SK-N-SH (cell line): ENCODE measurements around the gene SLC24A3. TPM values are rescaled to one million over a fixed set of nuclear protein-coding genes. Genes with fewer than 3 reads are reported as not detected.

Experiments used
- CTCF ChIA-PET: fragments of 300-600, 350-600 bp; formaldehyde crosslinking; extraction: SDS; loops from one replicate; lab custom pipeline; 2021; lab: Yijun Ruan, JAX
- POLR2A ChIA-PET: fragments of 350-600 bp; sonication (Branson Sonifier 250); formaldehyde crosslinking; extraction: SDS; loops from one replicate; lab custom pipeline; 2020; ENCODE audit warnings: antibody characterized with exemption, inconsistent platforms; lab: Yijun Ruan, JAX
- DNase-seq: peaks from one replicate; pipeline ENCODE4 v3.0.0; 2012
- H2AFZ ChIP-seq: fragments of 200-600 bp; sonication (generic); 2 replicates; pipeline ENCODE4 v1.8.1; 2016; ENCODE audit warnings: antibody characterized with exemption, mild to moderate bottlenecking, low read depth
- H3F3A ChIP-seq: fragments of 200-600 bp; sonication (generic); replicated peaks from 2 replicates; pipeline ENCODE3; 2016; ENCODE audit warnings: antibody characterized with exemption, mild to moderate bottlenecking; ENCODE audit not compliant: insufficient read depth
- H3K27ac ChIP-seq, 2 experiments: fragments of 200-500 bp in 1 of 2; fragments of 200-600 bp in 1 of 2; sonication (Bioruptor generic) in 1 of 2; sonication (generic), shearing (Covaris generic) in 1 of 2; 2 replicates each; pipeline versions ENCODE4 v1.5.1 to v1.6.1; 2014 to 2016; ENCODE audit warnings: low read depth in 2 of 2, inconsistent platforms in 1 of 2, low read length in 1 of 2, mild to moderate bottlenecking in 1 of 2, mixed read lengths in 1 of 2
- H3K27me3 ChIP-seq: fragments of 200-600 bp; sonication (generic), shearing (Covaris generic); 2 replicates; pipeline ENCODE4 v1.6.1; 2016; ENCODE audit warnings: mixed run types; ENCODE audit not compliant: insufficient read depth
- H3K36me3 ChIP-seq, 2 experiments: fragments of 200-500 bp in 1 of 2; fragments of 200-600 bp in 1 of 2; sonication (Bioruptor generic) in 1 of 2; sonication (generic) in 1 of 2; replicated peaks in 1 of 2; 2 replicates each; pipeline versions ENCODE3 to v1.5.1; 2014 to 2016; ENCODE audit warnings: low read length in 1 of 2, mild to moderate bottlenecking in 1 of 2; ENCODE audit not compliant: insufficient read depth in 2 of 2, control insufficient read depth in 1 of 2
- H3K4me1 ChIP-seq, 2 experiments: fragments of 200-500 bp in 1 of 2; fragments of 200-600 bp in 1 of 2; sonication (Bioruptor generic) in 1 of 2; sonication (generic), shearing (Covaris generic) in 1 of 2; 2 replicates each; pipeline versions ENCODE4 v1.5.1 to v1.6.1; 2014 to 2016; ENCODE audit warnings: low read depth in 1 of 2, low read length in 1 of 2, mixed run types in 1 of 2; ENCODE audit not compliant: insufficient read depth in 2 of 2, control insufficient read depth in 1 of 2
- H3K4me2 ChIP-seq: fragments of 200-600 bp; sonication (generic), shearing (Covaris generic); 2 replicates; pipeline ENCODE4 v1.6.1; 2017; ENCODE audit warnings: mixed run types
- H3K4me3 ChIP-seq, 2 experiments: fragments of 200-500 bp in 1 of 2; fragments of 200-600 bp in 1 of 2; sonication (Bioruptor generic) in 1 of 2; sonication (generic), shearing (Covaris generic) in 1 of 2; 2 replicates each; pipeline versions ENCODE4 v1.5.1 to v1.8.1; 2014 to 2016; ENCODE audit warnings: low read depth in 2 of 2, inconsistent platforms in 1 of 2, low read length in 1 of 2, mild to moderate bottlenecking in 1 of 2, mixed read lengths in 1 of 2, moderate library complexity in 1 of 2
- H3K79me2 ChIP-seq: fragments of 200-600 bp; sonication (generic); 2 replicates; pipeline ENCODE4 v1.8.1; 2017; ENCODE audit warnings: mild to moderate bottlenecking; ENCODE audit not compliant: insufficient read depth
- H3K9ac ChIP-seq: fragments of 200-600 bp; sonication (generic); 2 replicates; pipeline ENCODE4 v1.6.1; 2017; ENCODE audit warnings: mixed run types
- H3K9me2 ChIP-seq: fragments of 200-600 bp; sonication (generic); 2 replicates; pipeline ENCODE4 v1.6.1; 2017; ENCODE audit warnings: mixed run types
- H3K9me3 ChIP-seq: fragments of 200-600 bp; sonication (generic); 2 replicates; pipeline ENCODE4 v1.6.1; 2017; ENCODE audit warnings: mixed run types, mild to moderate bottlenecking, moderate library complexity
- H4K20me1 ChIP-seq: fragments of 200-600 bp; sonication (generic); 2 replicates; pipeline ENCODE4 v1.6.1; 2017; ENCODE audit warnings: mild to moderate bottlenecking, mixed run types; ENCODE audit not compliant: insufficient read depth
- CHD2 ChIP-seq: fragments of 150-350 bp; IDR thresholded peaks from 2 replicates; pipeline ENCODE4 v1.6.1; 2018; ENCODE audit warnings: low read length; ENCODE audit not compliant: partially characterized antibody
- ELF1 ChIP-seq: IDR thresholded peaks from 2 replicates; pipeline ENCODE4 v1.4.0; 2012
- EP300 ChIP-seq, 2 experiments: IDR thresholded peaks; 2 replicates each; pipeline versions ENCODE4 v1.4.0 to v1.6.1; 2012; ENCODE audit warnings: borderline replicate concordance in 1 of 2, low read depth in 1 of 2, low read length in 1 of 2
- EZH2phosphoT487 ChIP-seq: fragments of 200-600 bp; sonication (generic); IDR thresholded peaks from 2 replicates; pipeline ENCODE4 v1.6.1; 2017; ENCODE audit warnings: low read depth, mixed run types, mild to moderate bottlenecking, antibody characterized with exemption, moderate library complexity, borderline replicate concordance
- FOSL2 ChIP-seq: IDR thresholded peaks from 2 replicates; pipeline ENCODE4 v1.4.0; 2012; ENCODE audit warnings: low read depth, mild to moderate bottlenecking, moderate library complexity, borderline replicate concordance
- MEF2A ChIP-seq: IDR thresholded peaks from 2 replicates; pipeline ENCODE4 v1.4.0; 2012; ENCODE audit warnings: low read depth, borderline replicate concordance
- MXI1 ChIP-seq: IDR thresholded peaks from 2 replicates; pipeline ENCODE4 v1.6.1; 2012; ENCODE audit warnings: mild to moderate bottlenecking, low read depth, low read length, improper control_type of control experiment
- NRF1 ChIP-seq: IDR thresholded peaks from 2 replicates; pipeline ENCODE4 v1.6.1; 2012; ENCODE audit warnings: low read depth, mild to moderate bottlenecking, low read length
- RAD21 ChIP-seq: IDR thresholded peaks from 2 replicates; pipeline ENCODE4 v1.6.1; 2012; ENCODE audit warnings: mild to moderate bottlenecking, low read length
- RXRA ChIP-seq: IDR thresholded peaks from 2 replicates; pipeline ENCODE4 v1.4.0; 2012; ENCODE audit warnings: low read depth, mild to moderate bottlenecking, borderline replicate concordance
- TAF1 ChIP-seq: IDR thresholded peaks from 2 replicates; pipeline ENCODE4 v1.6.1; 2012; ENCODE audit warnings: low read depth, mild to moderate bottlenecking, low read length, moderate library complexity, borderline replicate concordance
- TCF12 ChIP-seq: IDR thresholded peaks from 2 replicates; pipeline ENCODE4 v1.4.0; 2012
- TEAD4 ChIP-seq: IDR thresholded peaks from 2 replicates; pipeline ENCODE4 v1.4.0; 2012; ENCODE audit warnings: mild to moderate bottlenecking, borderline replicate concordance; ENCODE audit not compliant: insufficient read depth
- USF2 ChIP-seq: fragments of 150-350 bp; IDR thresholded peaks from 2 replicates; pipeline ENCODE4 v1.6.1; 2017; ENCODE audit warnings: antibody characterized with exemption, low read length, low read depth, borderline replicate concordance
- YY1 ChIP-seq: IDR thresholded peaks from 2 replicates; pipeline ENCODE4 v1.4.0; 2012; ENCODE audit warnings: low read depth, mild to moderate bottlenecking
- WGBS: methylation state at CpG from one replicate; pipeline ENCODE4 v1.1.6; 2017; ENCODE audit warnings: low lambda C conversion rate; 5-methylcytosine and 5-hydroxymethylcytosine counted together
- polyA plus RNA-seq, 3 experiments: library from polyadenylated mRNA; depleted of rRNA; stranded (reverse); fragments of >200 nt; gene quantifications; 2 replicates each; pipeline ENCODE4 v1.2.3, GENCODE V29; 2012
- TF ChIP-seq, protein P1 (sequence below): IDR thresholded peaks from 2 replicates; pipeline ENCODE4 v1.6.1; 2012; ENCODE audit warnings: mild to moderate bottlenecking, low read depth, low read length, moderate library complexity

SLC24A3 gene
- polyA plus RNA-seq, 1 of the 3 experiments (the other 2 are of a cell fraction), result not detected

GRCh38 chr20:19302714-19303113 lies 90.3 kb downstream of the SLC24A3 start (continued):
- TF ChIP-seq USF2 (no peak), ELF1 (no peak), TAF1 (no peak), YY1 (no peak), TEAD4 (no peak)
- TF ChIP-seq, all 33 proteins: peak for 0

- WGBS, result 2% methylated on average over 5 of the region's 5 CpGs
- Histone ChIP-seq H3K4me2 (no peak overlapping the region), H3K9ac (no peak overlapping the region), H4K20me1 (no peaks in the 10 kb centered on the region), H3K4me3 (no peak overlapping the region), H3K9me2 (no peaks in the 10 kb centered on the region), H3K27me3 (no peaks in the 10 kb centered on the region), H3K79me2 (no peaks in the 10 kb centered on the region), H3K4me1 (no peaks in the 10 kb centered on the region; a peak in 1 of 4 replicates), H3K27ac (no peak overlapping the region), H2AFZ (no peak overlapping the region), H3K9me3 (no peaks in the 10 kb centered on the region), H3K36me3 (no peaks in the 10 kb centered on the region), H3F3A (no peaks in the 10 kb centered on the region)
- no peak for TF ChIP-seq CHD2
- TF ChIP-seq TAF1, result no peak
- TF ChIP-seq YY1, result no peak
- TF ChIP-seq USF2, result no peak
- no peak for TF ChIP-seq NRF1
- no peak for TF ChIP-seq TCF12
- TF ChIP-seq ELF1, result no peak
- TF ChIP-seq RXRA, result no peak
- POLR2A ChIA-PET, result no interaction called here
- CTCF ChIA-PET, result no interaction called here
- DNase-seq, result no peak
These were observed 91.9 kb downstream of the SLC24A3 start for GRCh38 chr20:19304389-19304788.

DNA sequence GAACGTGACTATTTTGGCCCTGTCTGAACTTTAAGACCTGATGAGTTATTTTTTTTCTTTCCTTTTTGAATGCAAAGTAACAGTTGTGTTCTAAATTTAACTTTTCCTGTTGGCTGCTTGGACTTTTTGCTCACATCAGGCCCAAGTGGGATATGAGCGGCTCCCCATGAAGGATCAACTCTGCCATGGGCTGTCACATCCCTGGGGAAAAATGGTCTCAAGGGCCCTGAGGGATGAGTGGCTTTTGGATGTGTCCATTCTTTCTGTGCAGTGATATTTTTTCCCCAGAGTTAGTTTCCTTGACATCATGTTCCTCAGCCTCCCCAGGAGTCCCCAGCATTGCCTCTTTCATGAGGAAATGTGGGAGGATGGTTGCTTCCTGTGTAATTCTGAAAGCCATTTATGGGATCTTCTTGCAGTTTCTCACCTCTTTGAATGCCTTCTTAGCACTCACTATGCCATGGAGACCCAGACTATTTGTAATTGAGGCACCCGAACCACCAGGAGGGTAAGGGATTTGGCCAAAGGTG lies 92.5 kb downstream of the SLC24A3 start:
- 9% methylated on average over 3 of the region's 3 CpGs for WGBS
- H3K4me1 ChIP-seq, result no peaks in the 10 kb centered on the region; a peak in 1 of 4 replicates

More for the DNA sequence above, 92.5 kb downstream of the SLC24A3 start:
- H3K9me2 ChIP-seq, result no peaks in the 10 kb centered on the region
- no peak for DNase-seq
- H3K4me2 ChIP-seq, result no peak overlapping the region
- no peaks in the 10 kb centered on the region for H3K36me3 ChIP-seq
- no peak overlapping the region for H3K9ac ChIP-seq
- no peaks in the 10 kb centered on the region for H3K79me2 ChIP-seq
- no peak overlapping the region for H3K27ac ChIP-seq
- H2AFZ ChIP-seq, result no peak overlapping the region
- H3F3A ChIP-seq, result no peaks in the 10 kb centered on the region
- H3K4me3 ChIP-seq, result no peak overlapping the region
- POLR2A ChIA-PET, result no interaction called here
- no peaks in the 10 kb centered on the region for H3K27me3 ChIP-seq
- H4K20me1 ChIP-seq, result no peaks in the 10 kb centered on the region
- CTCF ChIA-PET, result no interaction called here
- TF ChIP-seq FOSL2 (no peak), EZH2phosphoT487 (no peak), MXI1 (no peak), EP300 (IDR thresholded peaks at IDR 0.05; ENCODE audit: borderline replicate concordance in 1 of 2, low read depth in 1 of 2, low read length in 1 of 2) (no peak), MEF2A (no peak), TEAD4 (no peak), RAD21 (no peak)
- TF ChIP-seq, protein P1, sequence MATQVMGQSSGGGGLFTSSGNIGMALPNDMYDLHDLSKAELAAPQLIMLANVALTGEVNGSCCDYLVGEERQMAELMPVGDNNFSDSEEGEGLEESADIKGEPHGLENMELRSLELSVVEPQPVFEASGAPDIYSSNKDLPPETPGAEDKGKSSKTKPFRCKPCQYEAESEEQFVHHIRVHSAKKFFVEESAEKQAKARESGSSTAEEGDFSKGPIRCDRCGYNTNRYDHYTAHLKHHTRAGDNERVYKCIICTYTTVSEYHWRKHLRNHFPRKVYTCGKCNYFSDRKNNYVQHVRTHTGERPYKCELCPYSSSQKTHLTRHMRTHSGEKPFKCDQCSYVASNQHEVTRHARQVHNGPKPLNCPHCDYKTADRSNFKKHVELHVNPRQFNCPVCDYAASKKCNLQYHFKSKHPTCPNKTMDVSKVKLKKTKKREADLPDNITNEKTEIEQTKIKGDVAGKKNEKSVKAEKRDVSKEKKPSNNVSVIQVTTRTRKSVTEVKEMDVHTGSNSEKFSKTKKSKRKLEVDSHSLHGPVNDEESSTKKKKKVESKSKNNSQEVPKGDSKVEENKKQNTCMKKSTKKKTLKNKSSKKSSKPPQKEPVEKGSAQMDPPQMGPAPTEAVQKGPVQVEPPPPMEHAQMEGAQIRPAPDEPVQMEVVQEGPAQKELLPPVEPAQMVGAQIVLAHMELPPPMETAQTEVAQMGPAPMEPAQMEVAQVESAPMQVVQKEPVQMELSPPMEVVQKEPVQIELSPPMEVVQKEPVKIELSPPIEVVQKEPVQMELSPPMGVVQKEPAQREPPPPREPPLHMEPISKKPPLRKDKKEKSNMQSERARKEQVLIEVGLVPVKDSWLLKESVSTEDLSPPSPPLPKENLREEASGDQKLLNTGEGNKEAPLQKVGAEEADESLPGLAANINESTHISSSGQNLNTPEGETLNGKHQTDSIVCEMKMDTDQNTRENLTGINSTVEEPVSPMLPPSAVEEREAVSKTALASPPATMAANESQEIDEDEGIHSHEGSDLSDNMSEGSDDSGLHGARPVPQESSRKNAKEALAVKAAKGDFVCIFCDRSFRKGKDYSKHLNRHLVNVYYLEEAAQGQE, result no peak
- no peaks in the 10 kb centered on the region for H3K9me3 ChIP-seq
